ENCODE data around the gene FARP1. TPM values are rescaled to one million over a fixed set of nuclear protein-coding genes. Genes with fewer than 3 reads are reported as not detected.

FARP1 gene
- total RNA-seq, 2 experiments from 2014 or later: not detected

DNA sequence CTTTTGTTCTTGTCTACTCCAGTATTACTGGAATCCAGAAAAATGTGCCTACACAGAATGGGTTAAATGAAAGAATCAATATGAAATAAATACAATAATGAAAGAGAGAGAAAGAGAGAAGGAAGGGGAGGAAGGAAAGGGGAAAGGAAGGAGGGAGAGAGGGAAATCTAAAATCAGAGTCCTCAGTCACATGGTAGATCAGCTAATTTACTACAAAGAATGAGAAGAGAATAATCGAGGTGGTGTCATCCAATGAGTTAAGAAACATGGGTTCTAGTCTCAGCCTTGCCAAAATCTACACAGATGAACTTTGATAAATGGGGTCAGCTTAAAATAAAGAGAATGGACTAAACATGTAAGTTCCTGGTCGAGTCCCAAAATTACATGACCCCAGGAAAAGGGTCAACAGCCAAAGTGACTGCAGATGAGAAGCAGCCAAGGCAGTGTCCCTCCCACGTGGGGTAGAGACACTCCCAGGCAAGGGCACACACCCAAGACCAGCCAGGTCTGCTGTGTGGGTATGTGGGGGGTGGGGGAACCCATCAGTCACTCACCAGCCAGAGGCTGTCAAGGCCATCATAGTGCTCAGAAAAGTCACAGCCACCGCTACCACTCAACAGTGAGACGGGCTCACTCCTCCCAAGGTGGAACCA is 330.4 kb downstream of the FARP1 start:
- TF ChIP-seq, protein P1, sequence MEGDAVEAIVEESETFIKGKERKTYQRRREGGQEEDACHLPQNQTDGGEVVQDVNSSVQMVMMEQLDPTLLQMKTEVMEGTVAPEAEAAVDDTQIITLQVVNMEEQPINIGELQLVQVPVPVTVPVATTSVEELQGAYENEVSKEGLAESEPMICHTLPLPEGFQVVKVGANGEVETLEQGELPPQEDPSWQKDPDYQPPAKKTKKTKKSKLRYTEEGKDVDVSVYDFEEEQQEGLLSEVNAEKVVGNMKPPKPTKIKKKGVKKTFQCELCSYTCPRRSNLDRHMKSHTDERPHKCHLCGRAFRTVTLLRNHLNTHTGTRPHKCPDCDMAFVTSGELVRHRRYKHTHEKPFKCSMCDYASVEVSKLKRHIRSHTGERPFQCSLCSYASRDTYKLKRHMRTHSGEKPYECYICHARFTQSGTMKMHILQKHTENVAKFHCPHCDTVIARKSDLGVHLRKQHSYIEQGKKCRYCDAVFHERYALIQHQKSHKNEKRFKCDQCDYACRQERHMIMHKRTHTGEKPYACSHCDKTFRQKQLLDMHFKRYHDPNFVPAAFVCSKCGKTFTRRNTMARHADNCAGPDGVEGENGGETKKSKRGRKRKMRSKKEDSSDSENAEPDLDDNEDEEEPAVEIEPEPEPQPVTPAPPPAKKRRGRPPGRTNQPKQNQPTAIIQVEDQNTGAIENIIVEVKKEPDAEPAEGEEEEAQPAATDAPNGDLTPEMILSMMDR (conservative IDR thresholded peaks at IDR 0.05; ENCODE audit: low read length): no peak
- no peak for TF ChIP-seq EZH2phosphoT487 (IDR thresholded peaks at IDR 0.05; ENCODE audit: borderline replicate concordance, low read depth, low read length)
- H3K27ac ChIP-seq (ENCODE audit: low read depth, low read length, poor library complexity, severe bottlenecking): no peak overlapping the region
- ChIA-PET CTCF (ENCODE audit: unreplicated experiment) (no interaction called here), POLR2A (no interaction called here)
- H4K20me1 ChIP-seq (ENCODE audit: insufficient read depth, low read length): no peaks in the 10 kb centered on the region
- H3K36me3 ChIP-seq (ENCODE audit: insufficient read depth, low read length): peaks cover 40% of the 10 kb centered on the region
- H3K9me3 ChIP-seq (ENCODE audit: low read length): no peaks in the 10 kb centered on the region
- H3K4me1 ChIP-seq (ENCODE audit: insufficient read depth, low read length, poor library complexity, severe bottlenecking): peaks cover 22% of the 10 kb centered on the region
- no peak overlapping the region for H3K4me3 ChIP-seq (ENCODE audit: low read depth, low read length, poor library complexity, severe bottlenecking)
- no peaks in the 10 kb centered on the region for H3K9me2 ChIP-seq (ENCODE audit: insufficient read depth, low read length)
- DNase-seq (ENCODE audit: low spot score): no peak
- H3K79me2 ChIP-seq (ENCODE audit: insufficient read depth, low read depth, low read length): peaks cover 12% of the 10 kb centered on the region; the same call in 1 of the 2 replicates
- no peak overlapping the region for H3K4me2 ChIP-seq (ENCODE audit: low read length)
- intact Hi-C loops (cut with micrococcal nuclease; ENCODE audit: unreplicated experiment): no loop called here
- no TSS peak for BruUV-seq (replicated peaks)
- H2AFZ ChIP-seq (ENCODE audit: low read length): no peak overlapping the region

- Histone ChIP-seq H3K4me1 (ENCODE audit: insufficient read depth, low read length, poor library complexity, severe bottlenecking) (peaks cover 27% of the 10 kb centered on the region), H3K9me3 (ENCODE audit: low read length) (no peaks in the 10 kb centered on the region), H3K9me2 (ENCODE audit: insufficient read depth, low read length) (no peaks in the 10 kb centered on the region), H3K79me2 (ENCODE audit: insufficient read depth, low read depth, low read length) (peaks cover 15% of the 10 kb centered on the region; the same call in 1 of the 2 replicates), H3K27ac (ENCODE audit: low read depth, low read length, poor library complexity, severe bottlenecking) (no peak overlapping the region), H4K20me1 (ENCODE audit: insufficient read depth, low read length) (no peaks in the 10 kb centered on the region), H3K4me3 (ENCODE audit: low read depth, low read length, poor library complexity, severe bottlenecking) (no peak overlapping the region), H3K4me2 (ENCODE audit: low read length) (no peak overlapping the region), H3K36me3 (ENCODE audit: insufficient read depth, low read length) (peaks cover 37% of the 10 kb centered on the region), H2AFZ (ENCODE audit: low read length) (no peak overlapping the region)
- intact Hi-C loops (cut with micrococcal nuclease; ENCODE audit: unreplicated experiment): no loop called here
- DNase-seq (ENCODE audit: low spot score): no peak
- no TSS peak for BruUV-seq (replicated peaks)
- TF ChIP-seq EZH2phosphoT487 (IDR thresholded peaks at IDR 0.05; ENCODE audit: borderline replicate concordance, low read depth, low read length): no peak
- TF ChIP-seq, protein P1 (conservative IDR thresholded peaks at IDR 0.05; ENCODE audit: low read length): no peak
- POLR2A ChIA-PET: no interaction called here
- CTCF ChIA-PET (ENCODE audit: unreplicated experiment): no interaction called here
Observed at GRCh38 chr13:98473788-98474144, 330.9 kb downstream of the FARP1 start.

- CTCF ChIA-PET (ENCODE audit: unreplicated experiment): no interaction called here
- Histone ChIP-seq H2AFZ (ENCODE audit: low read length) (no peak overlapping the region), H3K4me1 (ENCODE audit: insufficient read depth, low read length, poor library complexity, severe bottlenecking) (peaks cover 29% of the 10 kb centered on the region), H3K4me2 (ENCODE audit: low read length) (no peak overlapping the region), H4K20me1 (ENCODE audit: insufficient read depth, low read length) (no peaks in the 10 kb centered on the region), H3K4me3 (ENCODE audit: low read depth, low read length, poor library complexity, severe bottlenecking) (no peak overlapping the region), H3K9me3 (ENCODE audit: low read length) (no peaks in the 10 kb centered on the region), H3K36me3 (ENCODE audit: insufficient read depth, low read length) (peaks cover 37% of the 10 kb centered on the region), H3K9me2 (ENCODE audit: insufficient read depth, low read length) (no peaks in the 10 kb centered on the region), H3K27ac (ENCODE audit: low read depth, low read length, poor library complexity, severe bottlenecking) (no peak overlapping the region), H3K79me2 (ENCODE audit: insufficient read depth, low read depth, low read length) (peaks cover 17% of the 10 kb centered on the region; the same call in 1 of the 2 replicates)
- POLR2A ChIA-PET: no interaction called here
- intact Hi-C loops (cut with micrococcal nuclease; ENCODE audit: unreplicated experiment): no loop called here
- TSS peak; percentile 33 for BruUV-seq (replicated peaks)
- no peak for DNase-seq (ENCODE audit: low spot score)
- TF ChIP-seq, protein P1 (conservative IDR thresholded peaks at IDR 0.05; ENCODE audit: low read length): no peak
- TF ChIP-seq EZH2phosphoT487 (IDR thresholded peaks at IDR 0.05; ENCODE audit: borderline replicate concordance, low read depth, low read length): no peak
Observed at GRCh38 chr13:98474292-98474691, 331.4 kb downstream of the FARP1 start.
